Measurements from ENCODE around the gene PITPNM3.

DNA sequence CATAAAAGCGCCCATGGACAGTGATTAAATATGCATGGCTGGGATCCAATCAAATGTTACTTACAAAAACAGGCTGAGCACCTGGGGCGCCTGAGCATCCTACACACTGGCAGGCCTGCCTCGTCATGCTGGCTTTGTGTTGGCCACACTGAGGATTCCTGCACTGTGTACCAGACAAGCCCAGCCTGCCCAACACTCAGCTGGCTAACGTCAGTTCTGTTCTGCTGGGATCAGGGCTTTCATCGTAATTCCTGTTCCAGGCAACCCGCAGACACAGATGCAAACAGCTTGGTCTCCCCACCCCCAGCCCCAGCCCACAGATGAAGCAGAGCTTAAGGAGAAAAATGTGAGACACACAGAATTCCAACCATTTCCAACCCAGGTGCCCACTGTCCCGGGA, 81.4 kb downstream of the PITPNM3 start:
- TF ChIP-seq, protein P1, sequence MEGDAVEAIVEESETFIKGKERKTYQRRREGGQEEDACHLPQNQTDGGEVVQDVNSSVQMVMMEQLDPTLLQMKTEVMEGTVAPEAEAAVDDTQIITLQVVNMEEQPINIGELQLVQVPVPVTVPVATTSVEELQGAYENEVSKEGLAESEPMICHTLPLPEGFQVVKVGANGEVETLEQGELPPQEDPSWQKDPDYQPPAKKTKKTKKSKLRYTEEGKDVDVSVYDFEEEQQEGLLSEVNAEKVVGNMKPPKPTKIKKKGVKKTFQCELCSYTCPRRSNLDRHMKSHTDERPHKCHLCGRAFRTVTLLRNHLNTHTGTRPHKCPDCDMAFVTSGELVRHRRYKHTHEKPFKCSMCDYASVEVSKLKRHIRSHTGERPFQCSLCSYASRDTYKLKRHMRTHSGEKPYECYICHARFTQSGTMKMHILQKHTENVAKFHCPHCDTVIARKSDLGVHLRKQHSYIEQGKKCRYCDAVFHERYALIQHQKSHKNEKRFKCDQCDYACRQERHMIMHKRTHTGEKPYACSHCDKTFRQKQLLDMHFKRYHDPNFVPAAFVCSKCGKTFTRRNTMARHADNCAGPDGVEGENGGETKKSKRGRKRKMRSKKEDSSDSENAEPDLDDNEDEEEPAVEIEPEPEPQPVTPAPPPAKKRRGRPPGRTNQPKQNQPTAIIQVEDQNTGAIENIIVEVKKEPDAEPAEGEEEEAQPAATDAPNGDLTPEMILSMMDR (IDR thresholded peaks at IDR 0.05) = no peak
- TF ChIP-seq POLR2A (IDR thresholded peaks at IDR 0.05) = no peak

Data from heart left ventricle (tissue), 13 donors.